Measurements from ENCODE around the gene BEAN1. TPM values are rescaled to one million over a fixed set of nuclear protein-coding genes. Genes with fewer than 3 reads are reported as not detected.

BEAN1 gene
- total RNA-seq, 1 experiment from 2014 or later: 0.61 TPM

GRCh38 chr16:66383551-66383950, 43.5 kb upstream of the BEAN1 start:
- TF ChIP-seq RAD21 (IDR thresholded peaks at IDR 0.05; ENCODE audit: low read depth) (no peak), ZNF274 (IDR thresholded peaks at IDR 0.05; ENCODE audit: low read depth, low read length) (no peak), POLR2A (IDR thresholded peaks at IDR 0.05; ENCODE audit: borderline replicate concordance, extremely low read depth, insufficient read depth, insufficient read length) (no peak)
- ChIA-PET POLR2A (no interaction called here), RAD21 (ENCODE audit: low non-redundant PET in 1 of 2, low total read pairs in 2 of 2, uncharacterized antibody in 2 of 2, unreplicated experiment in 2 of 2) (no interaction called here), CTCF (no interaction called here)
- ATAC-seq (peak; percentile 29; the same call in 1 of the 2 replicates), DNase-seq (ENCODE audit: low read depth, low spot score) (no peak)
- Histone ChIP-seq H3K27me3 (ENCODE audit: insufficient read depth, low read length) (no peaks in the 10 kb centered on the region), H3K9me2 (ENCODE audit: insufficient read depth) (no peaks in the 10 kb centered on the region), H2AFZ (ENCODE audit: low read depth, low read length, poor library complexity, severe bottlenecking) (peak overlapping the region; percentile 34), H3K4me2 (ENCODE audit: low read length) (peak overlapping the region; percentile 63), H3K9me3 (ENCODE audit: control insufficient read depth in 1 of 2, insufficient read depth in 1 of 2, low read depth in 1 of 2, low read length in 2 of 2) (no peaks in the 10 kb centered on the region), H4K20me1 (ENCODE audit: insufficient read depth) (no peaks in the 10 kb centered on the region), H3K9ac (ENCODE audit: low read length) (no peak overlapping the region; the same call in 1 of the 2 replicates), H3K4me1 (ENCODE audit: control insufficient read depth in 1 of 2, insufficient read depth in 2 of 2, low read length in 2 of 2) (peaks cover 23 to 25% of the 10 kb centered on the region in 2 experiments), H3K4me3 (replicated peaks in 1 of 2; ENCODE audit: low read depth in 1 of 2, low read length in 2 of 2) (no peak overlapping the region), H3K27ac (ENCODE audit: low read depth, low read length) (peak overlapping the region; percentile 69), H3K36me3 (ENCODE audit: control insufficient read depth in 1 of 2, insufficient read depth in 2 of 2, low read length in 2 of 2) (no peaks in the 10 kb centered on the region), H3K79me2 (ENCODE audit: insufficient read depth, low read length) (no peaks in the 10 kb centered on the region)
- intact Hi-C loops (cut with micrococcal nuclease): no loop called here
- BruUV-seq (replicated peaks): no TSS peak

GRCh38 chr16:66385415-66385814, 41.7 kb upstream of the BEAN1 start:
- DNase-seq (ENCODE audit: low read depth, low spot score) (no peak), ATAC-seq (no peak)
- no peak overlapping the region for H2AFZ ChIP-seq (ENCODE audit: low read depth, low read length, poor library complexity, severe bottlenecking)
- H3K9ac ChIP-seq (ENCODE audit: low read length): no peak overlapping the region
- BruUV-seq (replicated peaks): no TSS peak
- no peaks in the 10 kb centered on the region for H3K36me3 ChIP-seq (ENCODE audit: control insufficient read depth in 1 of 2, insufficient read depth in 2 of 2, low read length in 2 of 2)
- no peak overlapping the region for H3K4me3 ChIP-seq (replicated peaks in 1 of 2; ENCODE audit: low read depth in 1 of 2, low read length in 2 of 2)
- ChIA-PET RAD21 (ENCODE audit: low non-redundant PET in 1 of 2, low total read pairs in 2 of 2, uncharacterized antibody in 2 of 2, unreplicated experiment in 2 of 2) (no interaction called here), CTCF (interaction anchor here (0.8 kb wide), 1 partner anchor 21 kb away, joined by 3 read pairs; no protein-coding TSS in a partner anchor), POLR2A (no interaction called here)
- H4K20me1 ChIP-seq (ENCODE audit: insufficient read depth): no peaks in the 10 kb centered on the region
- H3K9me3 ChIP-seq (ENCODE audit: control insufficient read depth in 1 of 2, insufficient read depth in 1 of 2, low read depth in 1 of 2, low read length in 2 of 2): no peaks in the 10 kb centered on the region
- H3K27me3 ChIP-seq (ENCODE audit: insufficient read depth, low read length): no peaks in the 10 kb centered on the region
- H3K4me1 ChIP-seq (ENCODE audit: control insufficient read depth in 1 of 2, insufficient read depth in 2 of 2, low read length in 2 of 2): peaks cover 23 to 25% of the 10 kb centered on the region in 2 experiments
- intact Hi-C loops (cut with micrococcal nuclease): no loop called here
- H3K4me2 ChIP-seq (ENCODE audit: low read length): no peak overlapping the region
- no peak overlapping the region for H3K27ac ChIP-seq (ENCODE audit: low read depth, low read length)
- no peak for TF ChIP-seq SRF (IDR thresholded peaks at IDR 0.05; ENCODE audit: low read depth)
- TF ChIP-seq ZBTB33 (IDR thresholded peaks at IDR 0.05; ENCODE audit: extremely low read depth, insufficient replicate concordance, low read length): no peak
- TF ChIP-seq SP1 (IDR thresholded peaks at IDR 0.05; ENCODE audit: low read depth): no peak
- TF ChIP-seq TCF7L2 (IDR thresholded peaks at IDR 0.05; ENCODE audit: borderline replicate concordance, extremely low read depth, insufficient read depth, insufficient read length): no peak
- no peak for TF ChIP-seq ATF3 (IDR thresholded peaks at IDR 0.05)
- no peak for TF ChIP-seq POLR2AphosphoS5 (IDR thresholded peaks at IDR 0.05; ENCODE audit: low read depth, low read length)
- no peak for TF ChIP-seq SIN3A (IDR thresholded peaks at IDR 0.05; ENCODE audit: low read depth)
- H3K79me2 ChIP-seq (ENCODE audit: insufficient read depth, low read length): no peaks in the 10 kb centered on the region
- no peaks in the 10 kb centered on the region for H3K9me2 ChIP-seq (ENCODE audit: insufficient read depth)

All from HCT116 (cell line).